GM10847 (cell line): ENCODE measurements around the gene SLIT3.

Experiments used
- POLR2A ChIP-seq: IDR thresholded peaks from 2 replicates; pipeline ENCODE4 v1.6.1; 2011; ENCODE audit not compliant: insufficient read length; ENCODE audit errors: extremely low read depth

Gene SLIT3

DNA sequence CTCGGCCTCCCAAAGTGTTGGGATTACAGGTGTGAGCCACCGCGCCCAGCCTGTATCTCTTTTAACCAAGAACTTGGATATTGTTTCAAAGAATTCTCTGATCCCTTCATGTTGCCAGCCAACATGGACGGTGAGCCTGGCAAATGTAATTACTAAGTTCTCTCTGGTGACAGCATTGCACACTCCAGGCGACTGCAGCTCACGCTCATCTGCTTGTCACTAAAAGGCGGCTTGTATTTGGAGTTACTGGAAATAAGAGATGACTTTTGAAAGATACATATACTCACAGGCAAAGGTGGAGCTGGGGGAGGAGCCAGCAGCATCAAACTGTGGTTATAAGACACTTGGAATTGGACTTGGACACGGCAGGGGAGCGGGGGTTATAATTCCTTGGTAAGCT lies 172.3 kb downstream of the SLIT3 start:
- no peak for TF ChIP-seq POLR2A

DNA sequence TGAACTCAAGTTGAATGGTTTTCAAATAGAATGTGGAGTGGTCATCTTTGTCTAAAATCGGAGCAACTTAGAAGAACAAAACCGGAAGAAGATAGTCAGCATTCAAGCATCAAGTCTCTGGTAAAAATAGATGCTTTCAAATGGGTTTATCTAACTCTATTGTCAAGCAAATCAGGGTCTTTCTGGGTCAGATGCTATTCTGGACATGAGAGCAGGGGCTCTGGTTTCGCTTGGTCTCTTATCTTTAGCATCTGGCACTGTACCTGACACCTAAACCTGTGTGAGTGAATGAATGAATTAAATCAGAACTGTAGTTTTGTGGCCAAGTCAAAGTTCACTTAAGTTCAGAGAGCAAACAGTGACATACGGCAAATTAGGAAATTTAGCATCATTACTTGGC lies 173.5 kb downstream of the SLIT3 start:
- TF ChIP-seq POLR2A = no peak

DNA sequence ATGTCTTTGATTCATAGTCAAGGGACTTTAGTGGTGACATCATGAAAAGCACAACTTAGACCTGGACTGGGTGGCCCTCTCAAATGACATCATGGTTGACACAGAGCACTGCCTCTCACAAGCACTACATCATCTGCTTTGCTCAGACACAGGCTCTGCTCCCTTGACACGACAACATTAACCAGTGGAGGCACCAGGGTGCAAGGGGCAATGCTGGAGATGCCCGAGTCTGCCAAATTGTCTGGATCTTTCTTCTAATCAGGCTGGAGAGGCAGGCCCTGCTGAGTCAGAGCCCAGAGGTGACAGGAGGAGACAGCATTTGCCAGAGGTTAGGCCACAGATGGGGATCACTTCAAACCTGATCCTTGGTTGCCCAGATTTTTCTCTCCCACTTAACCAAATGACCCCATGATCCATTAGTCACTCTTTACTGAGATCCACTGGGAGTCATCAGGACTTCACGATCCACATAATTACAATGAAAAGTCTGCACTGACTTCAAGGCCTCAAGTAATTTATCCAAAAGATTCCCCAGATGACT lies 174.4 kb downstream of the SLIT3 start:
- no peak for TF ChIP-seq POLR2A

DNA sequence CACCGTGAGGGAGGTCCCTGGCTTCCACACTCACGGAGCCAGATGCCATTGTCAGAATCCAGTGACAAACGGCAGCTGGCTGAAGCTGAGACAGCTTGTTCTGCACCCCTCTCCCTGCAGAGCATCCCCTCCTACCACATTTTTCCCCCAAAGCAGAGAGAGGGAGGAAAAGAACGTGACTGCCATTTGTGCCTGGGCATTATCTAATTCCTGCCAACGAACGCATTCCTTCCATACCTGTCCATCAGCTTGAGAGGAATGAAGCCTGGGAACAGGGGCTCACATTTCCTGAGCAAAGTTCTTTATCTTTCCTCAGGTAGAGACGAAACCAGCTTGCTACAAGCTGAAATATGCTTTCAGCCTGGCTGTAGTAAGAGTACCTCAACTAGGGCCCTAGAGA lies 175.4 kb downstream of the SLIT3 start:
- TF ChIP-seq POLR2A = no peak

DNA sequence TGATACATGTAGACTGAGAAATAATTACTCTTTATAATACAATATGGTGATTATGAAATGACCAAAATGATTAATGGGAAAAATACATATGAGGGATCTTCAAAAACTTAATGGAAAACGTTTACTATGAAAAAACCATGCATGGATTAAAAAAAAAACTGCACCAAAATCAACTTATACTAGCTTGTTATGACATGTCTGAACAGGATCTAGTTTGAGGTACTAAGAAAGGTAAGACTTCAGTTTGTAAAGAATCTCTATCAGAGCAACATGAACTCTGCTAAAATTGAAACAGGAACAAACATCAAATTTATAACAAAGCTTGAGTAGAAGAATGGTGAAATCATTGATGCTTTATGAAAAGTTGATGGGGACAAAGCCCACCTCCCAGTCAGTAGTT lies 178.0 kb downstream of the SLIT3 start:
- TF ChIP-seq POLR2A = no peak

DNA sequence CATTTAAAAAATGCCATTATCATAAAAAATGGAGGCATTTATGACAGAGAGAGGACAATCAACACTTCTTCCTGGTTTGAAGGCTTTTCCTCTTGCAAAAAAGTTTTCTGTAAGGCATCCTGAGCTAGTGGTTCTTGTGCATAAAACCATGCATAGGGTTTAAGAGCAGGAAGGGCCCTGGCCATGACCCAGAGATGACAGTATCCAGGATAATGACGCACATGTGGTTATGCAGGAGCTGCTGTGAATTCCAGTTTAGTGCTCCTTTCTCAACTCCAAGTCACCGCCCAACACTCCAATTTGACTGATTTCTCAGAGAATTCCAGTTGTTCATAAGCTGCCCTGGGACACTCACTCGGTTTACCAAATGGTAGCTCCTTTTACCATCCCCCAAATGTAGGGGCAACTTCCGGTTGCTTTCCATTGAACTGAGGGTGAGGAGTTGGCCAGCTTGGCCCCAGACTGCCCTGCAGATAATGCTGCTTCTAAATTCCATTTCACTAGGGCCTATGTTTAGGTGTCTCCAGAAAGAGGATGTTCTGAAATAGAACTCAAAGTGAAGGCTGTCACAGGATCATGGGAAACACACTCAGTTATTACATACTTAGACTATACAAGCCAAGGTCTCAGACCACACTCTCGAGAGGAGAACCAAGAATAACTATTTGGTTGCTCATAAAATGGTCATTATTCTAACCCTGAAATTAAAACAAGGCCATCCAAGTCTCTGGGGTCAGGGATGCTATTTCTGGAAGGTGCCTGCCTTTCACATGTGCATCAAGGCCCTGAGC lies 179.1 kb downstream of the SLIT3 start:
- no peak for TF ChIP-seq POLR2A

DNA sequence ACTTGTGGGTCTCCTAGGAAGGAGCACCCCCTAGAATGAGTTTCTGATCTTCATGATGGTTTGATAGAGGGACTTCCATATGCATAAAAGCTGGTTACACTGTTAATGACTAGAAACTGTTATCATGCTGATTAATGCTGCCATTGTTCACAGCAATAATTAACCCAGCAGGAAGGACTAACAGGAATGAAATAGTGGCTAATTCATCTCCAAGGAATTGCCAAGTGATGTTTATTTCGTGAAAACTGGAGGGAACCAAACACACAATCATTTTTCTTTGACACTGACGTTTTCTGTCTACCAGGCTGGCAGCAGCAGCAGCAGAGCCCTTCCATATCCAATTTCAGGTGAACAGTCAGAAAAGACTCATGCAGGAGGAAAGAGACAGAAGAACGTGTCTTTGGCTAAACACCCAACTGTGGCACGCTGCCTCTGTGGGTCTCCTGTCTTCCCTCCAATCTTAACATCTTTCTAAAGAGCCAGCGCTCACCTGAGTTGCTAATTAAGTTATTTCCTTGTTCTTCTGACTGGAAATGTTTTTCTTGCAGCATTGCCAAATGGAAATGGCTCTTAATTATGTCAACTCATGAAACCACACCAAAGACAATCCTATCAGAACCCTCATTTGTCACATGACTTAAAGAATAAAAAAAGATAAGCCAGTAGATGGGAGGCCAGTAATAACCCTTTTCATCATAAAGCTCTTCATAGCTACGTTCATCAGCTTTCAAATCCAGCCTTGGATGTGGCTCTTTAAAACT lies 181.5 kb downstream of the SLIT3 start:
- no peak for TF ChIP-seq POLR2A

DNA sequence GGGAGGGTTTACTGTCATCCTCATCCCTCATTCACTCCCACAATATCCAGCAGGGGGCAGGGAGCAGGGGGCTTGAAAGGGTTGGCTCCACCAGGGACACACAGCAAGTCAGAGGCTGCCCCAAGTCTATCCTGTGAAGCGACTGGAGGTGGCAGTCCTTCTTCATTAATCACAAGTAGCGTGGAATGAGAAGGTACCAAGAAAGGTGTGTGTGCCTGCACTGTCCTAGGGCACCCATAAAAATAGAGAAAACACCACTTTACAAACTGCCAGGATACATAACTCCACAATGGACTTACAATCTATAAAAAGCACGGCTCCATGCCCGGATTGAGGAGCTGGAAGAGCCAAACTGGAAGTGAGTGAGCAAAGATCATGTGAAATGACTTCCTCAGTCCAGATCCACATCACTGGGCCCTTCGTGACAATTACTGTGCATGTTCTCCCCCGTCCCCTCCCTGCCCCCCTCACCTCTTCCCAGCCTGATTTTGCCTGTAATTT lies 183.9 kb downstream of the SLIT3 start:
- no peak for TF ChIP-seq POLR2A

DNA sequence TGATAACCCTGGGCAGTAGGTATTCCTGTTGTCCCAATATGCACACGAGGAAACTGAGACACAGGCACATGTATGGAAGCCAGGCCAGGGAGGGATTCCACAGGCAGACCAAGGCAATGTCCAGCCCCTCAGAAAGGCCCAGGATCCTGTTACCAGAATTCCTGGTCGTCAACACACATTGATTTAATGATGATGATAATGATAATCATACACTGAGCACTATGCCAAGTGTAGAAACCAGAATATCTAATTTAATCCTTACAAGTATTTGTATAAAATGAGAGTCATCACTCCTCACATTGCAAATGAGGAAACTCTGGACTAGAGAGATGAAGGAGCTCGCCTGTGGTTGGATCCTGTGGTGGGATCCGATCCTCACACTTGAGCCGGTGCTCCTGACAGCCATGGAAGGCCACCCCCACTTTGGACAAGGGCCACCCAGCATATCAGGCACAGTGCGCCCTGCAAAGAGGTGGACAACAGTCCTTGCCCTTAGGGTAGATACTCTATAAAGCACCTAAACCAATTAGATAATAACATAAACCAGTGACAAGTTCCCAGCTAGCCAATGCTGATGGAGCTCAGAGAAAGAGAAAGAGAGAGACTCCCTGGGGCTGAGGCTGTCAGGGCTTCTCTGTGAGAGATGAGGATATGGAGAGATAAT lies 185.3 kb downstream of the SLIT3 start:
- TF ChIP-seq POLR2A = no peak

DNA sequence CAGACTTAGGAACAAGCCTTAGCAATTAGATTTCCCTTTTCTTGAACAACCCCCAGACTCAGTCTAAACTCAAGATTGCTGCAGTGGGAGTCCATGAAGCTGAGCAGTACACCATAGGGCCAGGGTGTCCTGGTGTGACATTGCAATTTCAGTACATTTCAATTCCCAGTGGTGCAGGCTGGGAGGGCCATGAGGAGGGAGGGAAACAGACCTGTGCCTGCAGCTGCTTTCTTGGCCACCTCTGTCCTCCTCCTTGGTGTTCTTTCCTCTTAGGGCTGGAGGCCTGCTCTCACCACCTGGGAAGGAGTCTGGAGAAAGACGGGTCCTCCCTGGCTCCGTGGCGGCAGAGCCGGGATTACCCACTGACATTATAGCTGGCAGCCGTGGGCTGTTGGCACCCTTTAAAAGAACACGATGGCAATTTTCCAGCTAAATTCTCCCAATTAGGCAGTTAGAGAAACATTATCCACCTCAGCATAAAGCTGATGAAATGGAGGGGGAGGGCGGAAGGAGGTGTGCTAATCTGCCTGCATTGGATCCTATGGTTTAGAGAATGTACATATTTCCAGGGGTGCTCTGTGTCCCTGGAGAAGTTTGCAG lies 186.4 kb downstream of the SLIT3 start:
- TF ChIP-seq POLR2A = no peak

DNA sequence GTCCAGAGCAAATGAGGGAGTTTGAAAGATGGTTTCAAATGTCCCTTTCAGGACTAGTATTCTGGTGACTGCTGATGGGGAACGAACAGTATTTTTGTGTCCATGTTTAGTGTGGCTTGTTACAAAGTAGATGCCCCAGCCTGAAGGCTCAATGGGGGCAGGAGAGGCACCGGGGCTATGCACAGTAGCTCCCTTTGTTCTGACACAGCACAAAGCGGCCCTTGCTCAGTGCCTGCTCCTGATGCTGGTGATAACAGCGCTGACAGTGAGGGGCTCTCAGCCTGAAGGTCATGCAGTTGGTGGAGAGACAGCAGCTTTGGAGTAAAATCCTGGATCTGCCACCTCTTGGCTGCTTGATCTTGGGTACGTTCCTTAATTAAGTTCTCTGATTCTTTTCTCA lies 188.9 kb downstream of the SLIT3 start:
- TF ChIP-seq POLR2A = no peak

DNA sequence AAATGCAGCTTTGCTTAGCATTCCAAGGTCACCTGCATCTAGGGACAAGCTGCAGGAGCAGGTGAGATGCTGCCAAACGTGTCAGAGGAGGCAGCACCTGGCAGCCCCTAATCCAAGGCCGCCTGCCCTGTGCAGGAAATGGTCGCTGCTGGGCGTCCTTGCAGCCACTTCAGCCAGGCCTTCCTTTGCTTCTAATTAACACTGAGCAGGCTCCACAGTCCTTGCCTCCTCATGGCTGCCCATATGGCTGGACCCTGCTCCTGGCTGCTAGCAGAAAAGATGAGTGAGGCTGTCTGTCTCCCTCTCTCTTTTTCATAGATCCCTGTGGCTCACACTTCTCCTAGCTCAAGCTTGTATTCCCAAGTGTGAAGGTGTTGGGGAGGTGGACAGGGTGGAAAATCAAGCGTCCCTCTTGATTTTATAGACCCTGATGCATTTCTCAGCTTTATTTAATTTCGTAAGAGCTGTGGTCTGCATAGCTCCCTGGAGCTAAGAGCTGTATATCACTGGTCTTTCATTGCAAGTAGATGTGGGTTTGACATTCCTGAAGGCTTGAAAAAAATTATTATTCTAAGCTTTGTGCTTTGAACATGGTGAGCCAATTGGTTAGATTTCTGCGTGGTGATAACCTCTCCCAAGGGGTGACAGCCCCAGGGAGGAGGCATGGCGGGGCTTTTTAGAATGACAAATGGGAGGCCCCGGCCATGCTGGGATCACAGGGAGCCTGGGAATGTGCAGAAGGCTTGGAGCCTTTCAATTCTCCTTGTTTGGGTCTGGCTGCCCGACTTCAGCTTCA lies 193.8 kb downstream of the SLIT3 start:
- no peak for TF ChIP-seq POLR2A

DNA sequence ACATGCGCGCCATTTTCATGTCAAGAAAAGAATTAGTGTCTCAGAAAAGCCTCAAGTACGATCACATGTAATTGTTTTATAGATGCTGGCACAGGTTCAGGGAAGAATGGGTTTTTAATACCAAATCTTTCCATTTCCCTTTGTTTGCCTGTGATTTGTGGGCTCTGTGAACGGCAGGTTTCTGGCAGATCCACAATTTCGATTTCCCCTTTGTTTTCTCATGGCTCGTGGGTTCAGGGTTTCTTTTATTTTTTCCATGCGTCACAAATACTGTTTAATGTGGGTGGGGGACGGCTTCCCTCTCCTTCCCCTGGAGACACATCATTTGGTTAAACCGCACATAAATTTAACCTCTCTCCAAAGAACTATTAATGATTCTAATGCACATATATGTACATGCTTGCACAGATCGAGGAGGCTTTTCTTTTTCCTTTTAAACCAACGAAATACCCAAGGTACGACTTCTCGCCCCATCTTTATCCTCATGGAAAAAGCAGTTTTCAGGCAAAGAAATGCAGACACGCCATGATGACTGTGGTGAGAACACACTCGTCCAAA lies 195.9 kb downstream of the SLIT3 start:
- no peak for TF ChIP-seq POLR2A

DNA sequence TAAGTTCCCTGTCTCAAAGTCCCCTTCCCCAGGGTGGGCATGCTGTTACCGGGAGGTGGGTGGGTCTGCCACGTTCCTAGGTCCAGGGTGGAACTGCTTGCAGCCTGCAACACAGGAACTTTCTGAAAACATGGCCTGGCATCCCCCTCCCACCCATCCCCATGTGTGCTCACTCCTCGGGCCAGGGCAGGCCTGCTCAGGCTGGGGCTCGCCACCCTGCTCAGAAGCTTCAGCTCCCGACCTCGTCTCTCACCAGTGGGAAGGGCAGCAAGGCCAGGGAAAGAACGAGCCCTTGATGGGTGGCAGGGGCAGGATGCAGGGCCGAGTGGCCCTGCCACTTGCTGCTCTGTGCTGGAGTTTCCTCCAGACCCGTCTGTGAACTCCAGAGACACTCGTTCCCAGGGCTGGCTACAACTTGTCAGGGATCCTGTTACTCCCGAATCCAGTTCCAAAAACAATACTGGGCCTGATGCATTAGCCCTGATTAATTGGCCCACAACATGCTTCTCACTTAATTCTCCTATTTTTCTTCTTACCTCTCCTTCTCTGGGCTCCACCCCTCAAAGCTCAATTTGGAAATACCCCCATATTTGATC lies 197.3 kb downstream of the SLIT3 start:
- TF ChIP-seq POLR2A = no peak

DNA sequence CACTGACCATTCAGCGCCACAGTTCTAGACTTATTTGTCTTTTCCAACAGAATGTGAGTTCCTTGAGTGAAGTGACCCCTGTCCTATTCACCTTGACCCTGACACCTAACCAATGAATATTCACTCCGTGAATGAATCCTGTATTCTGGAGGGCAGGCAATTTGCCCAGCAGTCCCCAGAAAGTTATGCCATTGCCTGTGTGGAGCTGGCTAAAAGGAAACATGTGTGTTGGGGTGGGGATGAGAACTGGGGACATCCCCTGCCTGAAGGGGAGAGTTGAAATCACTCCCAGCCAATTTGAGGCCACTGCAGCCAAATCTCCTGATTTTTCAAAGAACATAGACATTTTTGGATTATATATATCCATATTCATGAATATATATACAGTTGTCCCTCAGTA lies 199.0 kb downstream of the SLIT3 start:
- no peak for TF ChIP-seq POLR2A
